ENCODE measurements around the gene ICA1L.

Gene ICA1L

GRCh38 chr2:202764991-202765390 lies 106.6 kb downstream of the ICA1L start:
- no peak overlapping the region for H3K4me3 ChIP-seq (ENCODE audit: low read length)
- peaks cover 49% of the 10 kb centered on the region for H3K36me3 ChIP-seq (ENCODE audit: insufficient read depth, low read length)
- no peaks in the 10 kb centered on the region for H3K9me3 ChIP-seq (ENCODE audit: low read length)
- H2AFZ ChIP-seq (ENCODE audit: low read depth, low read length): no peak overlapping the region
- no peaks in the 10 kb centered on the region for H3K4me1 ChIP-seq (ENCODE audit: insufficient read depth, low read length)
- H3K27me3 ChIP-seq (ENCODE audit: insufficient read depth, low read length): no peaks in the 10 kb centered on the region

GRCh38 chr2:202763916-202764315 lies 107.7 kb downstream of the ICA1L start:
- Histone ChIP-seq H3K9me3 (ENCODE audit: low read length) (no peaks in the 10 kb centered on the region), H3K27me3 (ENCODE audit: insufficient read depth, low read length) (no peaks in the 10 kb centered on the region), H2AFZ (ENCODE audit: low read depth, low read length) (no peak overlapping the region), H3K4me1 (ENCODE audit: insufficient read depth, low read length) (no peaks in the 10 kb centered on the region), H3K4me3 (ENCODE audit: low read length) (no peak overlapping the region), H3K36me3 (ENCODE audit: insufficient read depth, low read length) (peaks cover 52% of the 10 kb centered on the region)

DNA sequence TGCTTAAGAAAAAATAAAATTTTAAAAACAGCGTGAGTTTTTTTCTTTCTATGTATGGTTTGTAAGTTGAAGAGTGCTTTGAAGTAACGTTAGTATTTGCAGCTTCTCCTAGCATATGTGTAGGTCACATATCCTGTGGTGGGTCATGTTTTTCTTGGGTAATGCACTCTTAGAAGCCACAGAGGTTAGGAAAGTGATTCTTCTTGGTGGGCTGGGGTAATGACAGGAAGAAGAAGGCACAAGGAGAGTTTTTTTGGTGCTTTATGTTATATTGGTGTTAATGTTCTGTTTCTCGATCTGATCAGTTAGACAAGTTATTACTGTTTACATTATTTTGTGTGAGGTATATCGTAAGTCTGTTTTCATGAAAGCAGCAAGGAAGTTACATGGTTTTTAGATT lies 109.0 kb downstream of the ICA1L start:
- peaks cover 63% of the 10 kb centered on the region for H3K36me3 ChIP-seq (ENCODE audit: insufficient read depth, low read length)
- H2AFZ ChIP-seq (ENCODE audit: low read depth, low read length): no peak overlapping the region
- H3K4me1 ChIP-seq (ENCODE audit: insufficient read depth, low read length): no peaks in the 10 kb centered on the region
- no peaks in the 10 kb centered on the region for H3K27me3 ChIP-seq (ENCODE audit: insufficient read depth, low read length)
- no peak overlapping the region for H3K4me3 ChIP-seq (ENCODE audit: low read length)
- no peaks in the 10 kb centered on the region for H3K9me3 ChIP-seq (ENCODE audit: low read length)

GRCh38 chr2:202760848-202761247 lies 110.7 kb downstream of the ICA1L start:
- no peak overlapping the region for H2AFZ ChIP-seq (ENCODE audit: low read depth, low read length)
- H3K9me3 ChIP-seq (ENCODE audit: low read length): no peaks in the 10 kb centered on the region
- H3K27me3 ChIP-seq (ENCODE audit: insufficient read depth, low read length): no peaks in the 10 kb centered on the region
- H3K4me1 ChIP-seq (ENCODE audit: insufficient read depth, low read length): no peaks in the 10 kb centered on the region
- no peak overlapping the region for H3K4me3 ChIP-seq (ENCODE audit: low read length)
- H3K36me3 ChIP-seq (ENCODE audit: insufficient read depth, low read length): peaks cover 69% of the 10 kb centered on the region

- Histone ChIP-seq H3K4me1 (ENCODE audit: insufficient read depth, low read length) (no peaks in the 10 kb centered on the region), H3K27me3 (ENCODE audit: insufficient read depth, low read length) (no peaks in the 10 kb centered on the region), H3K36me3 (ENCODE audit: insufficient read depth, low read length) (peaks cover 58% of the 10 kb centered on the region), H3K9me3 (ENCODE audit: low read length) (peaks cover 3% of the 10 kb centered on the region), H2AFZ (ENCODE audit: low read depth, low read length) (no peak overlapping the region), H3K4me3 (ENCODE audit: low read length) (no peak overlapping the region)
These were observed 113.0 kb downstream of the ICA1L start for GRCh38 chr2:202758604-202759003.

DNA sequence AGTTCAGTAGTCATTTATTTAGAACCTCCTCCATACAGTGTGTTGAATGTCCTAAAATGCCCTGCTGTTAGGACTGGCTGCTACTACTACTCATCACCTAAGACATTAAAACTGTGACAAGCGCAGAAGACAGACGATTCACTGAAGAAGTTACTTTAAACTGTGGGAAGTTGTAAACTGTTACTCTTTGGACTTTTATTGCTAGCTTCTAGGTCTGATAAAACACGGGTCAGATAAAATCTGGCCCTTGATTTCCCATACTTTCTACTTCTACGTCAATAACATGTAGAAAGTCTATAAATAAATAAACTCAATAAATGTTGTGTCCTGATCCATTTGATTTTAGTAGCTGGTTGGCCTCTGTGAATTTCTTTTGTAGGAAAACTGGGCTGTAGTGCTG lies 113.4 kb downstream of the ICA1L start:
- Histone ChIP-seq H2AFZ (ENCODE audit: low read depth, low read length) (no peak overlapping the region), H3K36me3 (ENCODE audit: insufficient read depth, low read length) (peaks cover 58% of the 10 kb centered on the region), H3K27me3 (ENCODE audit: insufficient read depth, low read length) (no peaks in the 10 kb centered on the region), H3K4me3 (ENCODE audit: low read length) (no peak overlapping the region), H3K9me3 (ENCODE audit: low read length) (peaks cover 3% of the 10 kb centered on the region), H3K4me1 (ENCODE audit: insufficient read depth, low read length) (no peaks in the 10 kb centered on the region)

GRCh38 chr2:202757339-202757738 lies 114.2 kb downstream of the ICA1L start:
- Histone ChIP-seq H3K27me3 (ENCODE audit: insufficient read depth, low read length) (no peaks in the 10 kb centered on the region), H2AFZ (ENCODE audit: low read depth, low read length) (no peak overlapping the region), H3K9me3 (ENCODE audit: low read length) (peaks cover 3% of the 10 kb centered on the region), H3K4me1 (ENCODE audit: insufficient read depth, low read length) (no peaks in the 10 kb centered on the region), H3K36me3 (ENCODE audit: insufficient read depth, low read length) (peaks cover 56% of the 10 kb centered on the region), H3K4me3 (ENCODE audit: low read length) (no peak overlapping the region)

DNA sequence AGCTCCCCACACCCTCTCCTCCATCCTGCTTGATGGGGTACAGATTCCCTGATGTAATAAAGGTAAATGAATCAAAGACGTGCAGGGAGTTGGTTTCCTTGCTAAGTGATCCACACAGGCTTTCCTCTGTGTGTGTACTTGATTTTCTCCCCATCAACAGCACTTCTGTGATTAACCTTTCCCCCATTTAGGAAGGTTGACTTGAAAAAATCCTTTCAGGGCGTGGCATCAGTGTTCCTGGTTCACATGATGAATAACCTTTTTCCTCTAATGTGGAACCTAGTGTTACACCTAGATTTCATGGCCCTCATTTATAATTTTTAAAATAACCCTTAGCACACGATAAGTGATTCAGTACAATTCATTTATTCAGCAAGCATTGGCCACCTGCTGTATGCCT lies 115.0 kb downstream of the ICA1L start:
- Histone ChIP-seq H3K4me1 (ENCODE audit: insufficient read depth, low read length) (no peaks in the 10 kb centered on the region), H3K36me3 (ENCODE audit: insufficient read depth, low read length) (peaks cover 53% of the 10 kb centered on the region), H3K4me3 (ENCODE audit: low read length) (no peak overlapping the region), H3K27me3 (ENCODE audit: insufficient read depth, low read length) (no peaks in the 10 kb centered on the region), H3K9me3 (ENCODE audit: low read length) (peaks cover 3% of the 10 kb centered on the region), H2AFZ (ENCODE audit: low read depth, low read length) (no peak overlapping the region)

DNA sequence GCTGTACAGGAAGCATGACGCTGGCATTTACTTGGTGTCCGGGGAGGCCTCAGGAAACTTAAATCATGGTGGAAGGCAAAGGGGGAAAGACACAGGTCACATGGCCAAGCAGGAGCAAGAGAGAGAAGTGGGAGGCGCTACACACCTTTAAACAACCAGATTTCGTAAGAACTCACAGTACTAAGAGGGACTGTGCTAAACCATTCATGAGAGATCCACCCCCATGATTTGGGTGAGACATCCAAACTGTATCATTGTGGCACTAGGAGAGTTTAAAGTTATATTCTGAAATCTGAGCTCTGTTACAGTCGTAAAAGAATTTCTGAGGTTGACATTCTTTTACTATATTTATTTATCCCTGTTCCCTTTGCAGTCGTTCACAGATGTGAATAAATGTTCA lies 116.6 kb downstream of the ICA1L start:
- peaks cover 40% of the 10 kb centered on the region for H3K36me3 ChIP-seq (ENCODE audit: insufficient read depth, low read length)
- H3K4me1 ChIP-seq (ENCODE audit: insufficient read depth, low read length): no peaks in the 10 kb centered on the region
- H2AFZ ChIP-seq (ENCODE audit: low read depth, low read length): no peak overlapping the region
- peaks cover 3% of the 10 kb centered on the region for H3K9me3 ChIP-seq (ENCODE audit: low read length)
- H3K27me3 ChIP-seq (ENCODE audit: insufficient read depth, low read length): no peaks in the 10 kb centered on the region
- no peak overlapping the region for H3K4me3 ChIP-seq (ENCODE audit: low read length)

DNA sequence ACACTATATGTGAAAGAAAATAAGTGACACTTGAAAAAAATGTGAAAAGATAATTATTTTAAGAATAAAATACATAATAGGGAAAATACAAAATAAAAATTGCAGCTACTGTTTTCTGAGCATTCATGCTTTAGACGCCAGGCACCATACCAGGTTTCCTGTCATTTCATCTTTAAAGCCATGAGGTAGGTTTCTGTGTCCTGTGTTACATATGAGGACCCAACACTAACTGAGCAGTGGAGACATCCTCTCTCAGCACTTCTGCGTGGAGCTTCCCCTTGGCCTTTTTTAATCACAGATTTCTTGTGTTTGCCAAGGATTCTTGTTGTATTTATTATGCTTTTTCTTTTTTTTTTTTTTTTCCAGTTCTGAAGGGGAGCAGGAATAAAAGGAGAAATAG lies 119.5 kb downstream of the ICA1L start:
- H3K4me3 ChIP-seq (ENCODE audit: low read length): no peak overlapping the region
- peaks cover 3% of the 10 kb centered on the region for H3K9me3 ChIP-seq (ENCODE audit: low read length)
- H3K36me3 ChIP-seq (ENCODE audit: insufficient read depth, low read length): peaks cover 14% of the 10 kb centered on the region

DNA sequence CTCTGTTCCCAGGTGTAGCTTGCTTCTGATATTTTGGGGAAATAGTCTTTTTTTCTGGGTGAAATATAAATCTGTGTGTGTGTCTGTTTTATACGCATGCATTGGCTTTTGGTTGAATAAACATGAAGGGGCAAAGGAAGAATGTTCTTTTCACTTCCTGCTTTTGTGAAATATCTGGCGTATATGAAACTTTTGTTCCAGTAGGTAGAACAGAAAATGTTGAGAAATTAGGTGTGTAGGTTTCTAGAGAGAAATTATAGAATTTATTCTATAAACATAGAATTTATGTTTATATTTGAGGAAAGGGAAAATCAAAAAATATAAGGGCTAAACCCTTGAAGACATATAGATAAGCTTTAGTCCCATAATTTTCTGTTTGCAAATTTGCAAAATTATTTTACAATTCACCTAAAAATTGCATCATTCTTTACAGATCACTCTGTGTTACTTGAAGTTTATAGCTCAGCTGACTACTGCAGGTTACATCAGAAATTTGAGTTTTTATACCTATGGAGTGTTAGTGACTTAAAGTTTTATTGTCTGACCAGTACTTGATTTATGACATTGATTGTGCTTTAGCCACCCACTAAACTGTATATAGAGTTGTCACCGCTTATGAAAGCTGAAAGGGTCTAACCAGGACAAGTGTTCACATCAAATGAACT lies 120.7 kb downstream of the ICA1L start:
- Histone ChIP-seq H3K4me3 (ENCODE audit: low read length) (no peak overlapping the region), H3K9me3 (ENCODE audit: low read length) (peaks cover 3% of the 10 kb centered on the region), H3K36me3 (ENCODE audit: insufficient read depth, low read length) (peaks cover 3% of the 10 kb centered on the region), H2AFZ (ENCODE audit: low read depth, low read length) (no peak overlapping the region), H3K4me1 (ENCODE audit: insufficient read depth, low read length) (no peaks in the 10 kb centered on the region), H3K27me3 (ENCODE audit: insufficient read depth, low read length) (no peaks in the 10 kb centered on the region)

More for the DNA sequence above, 119.5 kb downstream of the ICA1L start:
- Histone ChIP-seq H3K4me1 (ENCODE audit: insufficient read depth, low read length) (no peaks in the 10 kb centered on the region), H3K27me3 (ENCODE audit: insufficient read depth, low read length) (no peaks in the 10 kb centered on the region), H2AFZ (ENCODE audit: low read depth, low read length) (no peak overlapping the region)

GRCh38 chr2:202749477-202749876 lies 122.1 kb downstream of the ICA1L start:
- Histone ChIP-seq H3K9me3 (ENCODE audit: low read length) (peaks cover 3% of the 10 kb centered on the region), H3K27me3 (ENCODE audit: insufficient read depth, low read length) (no peaks in the 10 kb centered on the region), H3K4me1 (ENCODE audit: insufficient read depth, low read length) (no peaks in the 10 kb centered on the region), H2AFZ (ENCODE audit: low read depth, low read length) (no peak overlapping the region), H3K4me3 (ENCODE audit: low read length) (no peak overlapping the region), H3K36me3 (ENCODE audit: insufficient read depth, low read length) (no peaks in the 10 kb centered on the region)

DNA sequence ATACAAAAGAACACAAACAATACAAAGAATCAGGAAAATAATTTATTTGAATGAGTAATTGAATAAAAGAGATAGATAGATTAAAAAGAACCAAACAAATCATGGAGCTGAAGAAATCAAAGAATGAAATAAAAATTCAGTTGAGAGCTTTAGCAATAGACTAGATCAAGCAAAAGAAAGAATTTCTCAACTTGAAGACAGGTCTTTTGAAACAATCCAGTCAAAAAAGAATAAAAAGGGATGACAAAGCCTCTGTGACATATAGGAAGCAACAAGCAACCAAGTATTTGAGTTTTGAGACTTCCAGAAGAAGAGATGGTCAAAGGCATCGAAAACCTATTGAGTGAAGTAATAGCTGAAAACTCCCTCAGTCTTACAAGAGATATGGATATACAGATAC lies 128.0 kb downstream of the ICA1L start:
- H3K4me3 ChIP-seq (ENCODE audit: low read length): no peak overlapping the region
- peaks cover 12% of the 10 kb centered on the region for H3K36me3 ChIP-seq (ENCODE audit: insufficient read depth, low read length)
- H3K4me1 ChIP-seq (ENCODE audit: insufficient read depth, low read length): no peaks in the 10 kb centered on the region
- peaks cover 20% of the 10 kb centered on the region for H3K9me3 ChIP-seq (ENCODE audit: low read length)
- no peaks in the 10 kb centered on the region for H3K27me3 ChIP-seq (ENCODE audit: insufficient read depth, low read length)
- no peak overlapping the region for H2AFZ ChIP-seq (ENCODE audit: low read depth, low read length)

GRCh38 chr2:202736826-202737225 lies 134.7 kb downstream of the ICA1L start:
- Histone ChIP-seq H3K36me3 (ENCODE audit: insufficient read depth, low read length) (peaks cover 18% of the 10 kb centered on the region), H2AFZ (ENCODE audit: low read depth, low read length) (no peak overlapping the region), H3K27me3 (ENCODE audit: insufficient read depth, low read length) (no peaks in the 10 kb centered on the region)

More at GRCh38 chr2:202736826-202737225, 134.7 kb downstream of the ICA1L start:
- H3K4me3 ChIP-seq (ENCODE audit: low read length): no peak overlapping the region
- no peaks in the 10 kb centered on the region for H3K4me1 ChIP-seq (ENCODE audit: insufficient read depth, low read length)
- peaks cover 10% of the 10 kb centered on the region for H3K9me3 ChIP-seq (ENCODE audit: low read length)

Measured in neuron (in vitro differentiated cells).